NT2/D1 (cell line): ENCODE measurements around the gene RAPGEF6.
"Not testable (repeated sequence)": the region's sequence is repeated elsewhere in the genome, so short reads cannot be mapped to it uniquely, and the experiment has no call there.

Source experiments
- DNase-seq: peaks from one replicate; pipeline ENCODE4 v3.0.0-alpha.2; 2011; ENCODE audit warnings: low read depth, low spot score
- H3K27me3 ChIP-seq: 2 replicates; pipeline ENCODE4 v1.6.0; 2011; ENCODE audit warnings: mild to moderate bottlenecking; ENCODE audit not compliant: insufficient read length, insufficient read depth
- H3K36me3 ChIP-seq: 2 replicates; pipeline ENCODE4 v1.6.1; 2011; ENCODE audit warnings: mild to moderate bottlenecking, low read length, mixed read lengths; ENCODE audit not compliant: insufficient read depth, insufficient read length
- H3K4me1 ChIP-seq: 2 replicates; pipeline ENCODE4 v1.5.1; 2011; ENCODE audit not compliant: insufficient read depth, insufficient read length
- H3K4me3 ChIP-seq: 2 replicates; pipeline ENCODE4 v1.5.1; 2011; ENCODE audit warnings: low read depth; ENCODE audit not compliant: insufficient read length
- H3K9ac ChIP-seq: 2 replicates; pipeline ENCODE4 v1.6.0; 2011; ENCODE audit warnings: low read depth; ENCODE audit not compliant: insufficient read length
- H3K9me3 ChIP-seq: 2 replicates; pipeline ENCODE4 v1.5.1; 2011; ENCODE audit warnings: mild to moderate bottlenecking, low read length; ENCODE audit not compliant: insufficient read depth
- SUZ12 ChIP-seq: IDR thresholded peaks from 2 replicates; pipeline ENCODE4 v1.6.1; 2011; ENCODE audit not compliant: insufficient read length, insufficient read depth; ENCODE audit errors: extremely low read depth
- YY1 ChIP-seq: IDR thresholded peaks from 2 replicates; pipeline ENCODE4 v1.6.1; 2011; ENCODE audit not compliant: insufficient read length, insufficient read depth
- ZNF274 ChIP-seq: IDR thresholded peaks from 2 replicates; pipeline ENCODE4 v1.6.1; 2011; ENCODE audit warnings: mild to moderate bottlenecking, low read depth, low read length

The RAPGEF6 gene

GRCh38 chr5:131382407-131383395, 252.3 kb downstream of the RAPGEF6 start:
- TF ChIP-seq SUZ12 (no peak), ZNF274 (no peak), YY1 (no peak)
- H3K9ac ChIP-seq = no peak overlapping the region
- H3K4me1 ChIP-seq = no peaks in the 10 kb centered on the region
- no peaks in the 10 kb centered on the region for H3K27me3 ChIP-seq
- no peaks in the 10 kb centered on the region for H3K36me3 ChIP-seq
- no peak overlapping the region for H3K4me3 ChIP-seq
- DNase-seq = peak; percentile 32
- H3K9me3 ChIP-seq = no peaks in the 10 kb centered on the region

GRCh38 chr5:131381777-131382176, 253.3 kb downstream of the RAPGEF6 start:
- no peak for DNase-seq
- no peaks in the 10 kb centered on the region for H3K9me3 ChIP-seq
- no peak overlapping the region for H3K4me3 ChIP-seq
- H3K36me3 ChIP-seq = no peaks in the 10 kb centered on the region
- H3K27me3 ChIP-seq = no peaks in the 10 kb centered on the region
- no peak overlapping the region for H3K9ac ChIP-seq
- TF ChIP-seq SUZ12 = no peak
- no peak for TF ChIP-seq ZNF274
- TF ChIP-seq YY1 = no peak
- no peaks in the 10 kb centered on the region for H3K4me1 ChIP-seq

- Histone ChIP-seq H3K4me3 (no peak overlapping the region), H3K9me3 (no peaks in the 10 kb centered on the region), H3K4me1 (no peaks in the 10 kb centered on the region), H3K9ac (no peak overlapping the region), H3K36me3 (no peaks in the 10 kb centered on the region), H3K27me3 (no peaks in the 10 kb centered on the region)
- TF ChIP-seq YY1 (no peak), SUZ12 (no peak)
- no peak for DNase-seq
These were observed 254.0 kb downstream of the RAPGEF6 start for GRCh38 chr5:131381021-131381420.

- not testable (repeated sequence) for H3K4me3 ChIP-seq, H3K9ac ChIP-seq, H3K9me3 ChIP-seq, H3K27me3 ChIP-seq, H3K4me1 ChIP-seq, DNase-seq, H3K36me3 ChIP-seq
These were observed 254.8 kb downstream of the RAPGEF6 start for GRCh38 chr5:131380238-131380637.

- TF ChIP-seq SUZ12 (no peak), YY1 (no peak), ZNF274 (no peak)
- H3K9me3 ChIP-seq = no peaks in the 10 kb centered on the region
- no peak overlapping the region for H3K9ac ChIP-seq
- H3K4me1 ChIP-seq = no peaks in the 10 kb centered on the region
- DNase-seq = no peak
- no peak overlapping the region for H3K4me3 ChIP-seq
- no peaks in the 10 kb centered on the region for H3K27me3 ChIP-seq
- no peaks in the 10 kb centered on the region for H3K36me3 ChIP-seq
These were observed 255.3 kb downstream of the RAPGEF6 start for GRCh38 chr5:131379723-131380122.

DNA sequence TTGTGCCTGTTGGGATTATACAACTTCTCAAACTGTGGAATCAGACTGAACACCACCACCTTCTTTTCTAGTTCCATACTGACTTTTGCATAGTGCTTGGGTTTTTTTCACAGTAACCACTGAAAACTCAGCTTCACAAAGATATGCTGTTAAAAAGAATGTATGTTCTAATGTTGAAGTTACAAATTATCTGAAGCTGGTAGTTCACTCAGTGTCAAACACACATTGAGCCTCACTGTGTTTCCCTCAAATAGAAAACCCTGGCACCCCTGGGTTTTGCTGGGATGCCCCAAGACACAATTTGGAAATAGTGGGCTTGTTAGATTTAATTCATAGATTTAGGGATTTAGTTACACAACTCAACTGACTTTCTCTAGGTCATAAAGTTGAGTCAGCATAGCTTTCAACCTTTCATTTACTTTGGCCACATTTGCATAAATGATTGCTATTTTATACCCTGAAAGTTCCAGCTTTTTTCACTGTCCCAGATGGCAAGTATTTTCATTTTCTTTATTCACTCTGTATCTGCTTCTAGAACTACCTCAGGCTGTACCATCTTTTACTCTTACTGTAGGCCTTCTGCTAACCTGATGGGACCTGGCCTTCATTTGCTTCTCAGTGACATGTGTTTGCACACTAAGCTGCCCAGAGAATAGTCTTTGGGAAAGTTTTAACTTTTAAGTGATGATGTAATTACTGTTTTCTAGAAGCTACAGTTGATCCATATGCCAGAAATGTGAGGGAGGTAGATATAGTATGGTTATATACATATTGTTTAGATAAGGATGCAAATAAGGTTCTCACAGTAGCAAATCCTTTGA, 256.1 kb downstream of the RAPGEF6 start:
- no peak for DNase-seq
- H3K9ac ChIP-seq = no peak overlapping the region
- TF ChIP-seq ZNF274 (no peak), SUZ12 (no peak), YY1 (no peak)
- H3K9me3 ChIP-seq = no peaks in the 10 kb centered on the region
- no peaks in the 10 kb centered on the region for H3K27me3 ChIP-seq
- no peaks in the 10 kb centered on the region for H3K4me1 ChIP-seq
- no peak overlapping the region for H3K4me3 ChIP-seq
- no peaks in the 10 kb centered on the region for H3K36me3 ChIP-seq

- DNase-seq = no peak
- TF ChIP-seq ZNF274 (no peak), SUZ12 (no peak), YY1 (no peak)
- no peaks in the 10 kb centered on the region for H3K4me1 ChIP-seq
- H3K27me3 ChIP-seq = no peaks in the 10 kb centered on the region
- H3K4me3 ChIP-seq = no peak overlapping the region
- no peaks in the 10 kb centered on the region for H3K9me3 ChIP-seq
- H3K36me3 ChIP-seq = peaks cover 3% of the 10 kb centered on the region
- no peak overlapping the region for H3K9ac ChIP-seq
These were observed 257.2 kb downstream of the RAPGEF6 start for GRCh38 chr5:131377785-131378325.
